SK-N-SH treated with all-trans-retinoic acid at 6 μM for 48 hours (cell line): ENCODE data around the gene GRIK2.

Experiments used
- ARNTL ChIP-seq: fragments of 450-650 bp; formaldehyde crosslinking; IDR thresholded peaks from 2 replicates; pipeline ENCODE4 v1.5.0; 2020; ENCODE audit warnings: low read depth, mild to moderate bottlenecking, moderate library complexity, borderline replicate concordance
- ISL1 ChIP-seq: fragments of 250-450 bp; sonication (Bioruptor Pico); IDR thresholded peaks from 2 replicates; pipeline ENCODE4 v2.1.2; 2022; ENCODE audit warnings: mild to moderate bottlenecking, moderate library complexity
- TCF4 ChIP-seq: fragments of 250-450 bp; sonication (Bioruptor Pico); IDR thresholded peaks from 2 replicates; pipeline ENCODE4 v1.8.0; 2021; ENCODE audit warnings: mild to moderate bottlenecking, moderate library complexity, borderline replicate concordance
- TF ChIP-seq, protein P1 (sequence below): fragments of 250-450 bp; sonication (Bioruptor Pico); IDR thresholded peaks from 2 replicates; pipeline ENCODE4 v1.5.1; 2021; ENCODE audit warnings: mild to moderate bottlenecking, moderate library complexity

DNA sequence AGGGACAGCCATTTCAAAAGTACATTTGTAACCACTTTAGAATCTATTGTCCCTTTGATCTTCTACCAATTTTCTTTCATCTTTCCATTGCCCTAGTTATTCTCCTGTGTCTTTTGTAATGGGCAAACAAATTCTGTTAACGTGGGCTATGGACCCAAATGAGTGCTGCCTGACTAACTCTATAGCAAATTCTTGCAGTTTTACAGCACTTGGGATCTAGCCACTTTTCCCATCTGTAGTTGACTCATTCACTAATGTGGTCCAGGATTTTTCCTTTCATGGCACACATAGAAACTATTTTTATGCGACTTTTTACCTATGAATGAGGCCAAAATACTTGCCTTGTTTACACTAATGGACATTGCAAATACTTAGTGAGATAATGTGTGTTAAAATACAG is 52.0 kb downstream of the GRIK2 start:
- TF ChIP-seq TCF4, result no peak
- TF ChIP-seq ISL1 (CRISPR knock-in tag), result no peak; the same call in 1 of the 2 replicates
- TF ChIP-seq ARNTL, result no peak
- TF ChIP-seq, protein P1, sequence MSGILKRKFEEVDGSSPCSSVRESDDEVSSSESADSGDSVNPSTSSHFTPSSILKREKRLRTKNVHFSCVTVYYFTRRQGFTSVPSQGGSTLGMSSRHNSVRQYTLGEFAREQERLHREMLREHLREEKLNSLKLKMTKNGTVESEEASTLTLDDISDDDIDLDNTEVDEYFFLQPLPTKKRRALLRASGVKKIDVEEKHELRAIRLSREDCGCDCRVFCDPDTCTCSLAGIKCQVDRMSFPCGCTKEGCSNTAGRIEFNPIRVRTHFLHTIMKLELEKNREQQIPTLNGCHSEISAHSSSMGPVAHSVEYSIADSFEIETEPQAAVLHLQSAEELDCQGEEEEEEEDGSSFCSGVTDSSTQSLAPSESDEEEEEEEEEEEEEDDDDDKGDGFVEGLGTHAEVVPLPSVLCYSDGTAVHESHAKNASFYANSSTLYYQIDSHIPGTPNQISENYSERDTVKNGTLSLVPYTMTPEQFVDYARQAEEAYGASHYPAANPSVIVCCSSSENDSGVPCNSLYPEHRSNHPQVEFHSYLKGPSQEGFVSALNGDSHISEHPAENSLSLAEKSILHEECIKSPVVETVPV (CRISPR knock-in tag), result no peak
